HCT116 (cell line): Measurements from ENCODE around the gene SMIM8. TPM values are rescaled to one million over a fixed set of nuclear protein-coding genes. Genes with fewer than 3 reads are reported as not detected.
"Not testable (repeated sequence)": the region's sequence is repeated elsewhere in the genome, so short reads cannot be mapped to it uniquely, and the experiment has no call there.

ENCODE experiments used
- ATAC-seq: fragments of 200-7000 bp; cut with Tn5 transposase; 2 replicates; pipeline ENCODE4 v1.9.1; 2020; ENCODE audit warnings: mild to moderate bottlenecking, moderate library complexity
- BruUV-seq: library from RNA; stranded (reverse); fragments of 400-500 nt; replicated peaks from 2 replicates; lab custom pipeline; 2021; lab: Mats Ljungman, UMichigan
- CTCF ChIA-PET: fragments of 300-600 bp; sonication (Branson Sonifier 250); formaldehyde crosslinking; loops from one replicate; lab custom pipeline; 2021; ENCODE audit warnings: antibody characterized with exemption; lab: Charles Lee
- POLR2A ChIA-PET: fragments of 300-600, 350-600 bp; sonication (Branson Sonifier 250); formaldehyde crosslinking; loops from one replicate; lab custom pipeline; 2021; ENCODE audit warnings: antibody characterized with exemption; lab: Charles Lee
- RAD21 ChIA-PET, 2 experiments: fragments of 300-600 bp; sonication (Branson Sonifier 250); formaldehyde crosslinking; loops; one replicate each; lab custom pipeline; 2023; ENCODE audit warnings: low total read pairs in 2 of 2; ENCODE audit not compliant: uncharacterized antibody in 2 of 2, unreplicated experiment in 2 of 2, low non-redundant PET in 1 of 2; lab: Charles Lee
- DNase-seq: peaks from one replicate; pipeline ENCODE4 v3.0.0-alpha.2; 2010; ENCODE audit warnings: low read depth, low spot score
- H2AFZ ChIP-seq: fragments of 200-600 bp; shearing (Covaris generic), sonication (generic); 2 replicates; pipeline ENCODE4 v1.6.1; 2017; ENCODE audit warnings: low read depth, mixed run types, mixed read lengths, antibody characterized with exemption, low read length; ENCODE audit not compliant: poor library complexity, severe bottlenecking
- H3K27ac ChIP-seq: 2 replicates; pipeline ENCODE4 v1.5.1; 2012; ENCODE audit warnings: low read depth, low read length
- H3K27me3 ChIP-seq: fragments of 200-600 bp; sonication (generic); 2 replicates; pipeline ENCODE4 v1.6.1; 2016; ENCODE audit warnings: mixed run types, low read length, mixed read lengths; ENCODE audit not compliant: insufficient read depth
- H3K36me3 ChIP-seq, 2 experiments: fragments of 200-500 bp in 1 of 2; fragments of 200-600 bp in 1 of 2; sonication (Bioruptor generic) in 1 of 2; sonication (generic) in 1 of 2; 2 replicates each; pipeline versions ENCODE4 v1.5.1 to v1.6.1; 2014 to 2016; ENCODE audit warnings: low read length in 2 of 2, inconsistent platforms in 1 of 2, mixed read lengths in 1 of 2, mixed run types in 1 of 2; ENCODE audit not compliant: insufficient read depth in 2 of 2, control insufficient read depth in 1 of 2
- H3K4me1 ChIP-seq, 2 experiments: fragments of 200-600 bp in 1 of 2; sonication (generic) in 1 of 2; 2 replicates each; pipeline versions ENCODE4 v1.5.1 to v1.6.1; 2012 to 2017; ENCODE audit warnings: low read length in 2 of 2, inconsistent platforms in 1 of 2, mild to moderate bottlenecking in 1 of 2, mixed read lengths in 1 of 2, mixed run types in 1 of 2, moderate library complexity in 1 of 2; ENCODE audit not compliant: insufficient read depth in 2 of 2, control insufficient read depth in 1 of 2
- H3K4me2 ChIP-seq: fragments of 200-600 bp; sonication (generic); 2 replicates; pipeline ENCODE4 v1.6.1; 2017; ENCODE audit warnings: mixed run types, low read length, mixed read lengths
- H3K4me3 ChIP-seq, 2 experiments: fragments of 200-600 bp in 1 of 2; sonication (generic) in 1 of 2; replicated peaks in 1 of 2; 2 replicates each; pipeline ENCODE4 v1.5.1; 2011 to 2016; ENCODE audit warnings: low read length in 2 of 2, control low read depth in 1 of 2, low read depth in 1 of 2, mild to moderate bottlenecking in 1 of 2, mixed read lengths in 1 of 2, mixed run types in 1 of 2
- H3K79me2 ChIP-seq: fragments of 200-600 bp; sonication (generic); 2 replicates; pipeline ENCODE4 v1.6.1; 2017; ENCODE audit warnings: mild to moderate bottlenecking, mixed run types, low read length, moderate library complexity, mixed read lengths; ENCODE audit not compliant: insufficient read depth
- H3K9ac ChIP-seq: fragments of 200-600 bp; sonication (generic); 2 replicates; pipeline ENCODE4 v1.6.1; 2016; ENCODE audit warnings: low read length, mixed read lengths
- H3K9me2 ChIP-seq: fragments of 200-600 bp; sonication (generic), shearing (Covaris generic); 2 replicates; pipeline ENCODE4 v1.6.1; 2017; ENCODE audit warnings: mixed run types, mild to moderate bottlenecking, moderate library complexity; ENCODE audit not compliant: insufficient read depth
- H3K9me3 ChIP-seq, 2 experiments: fragments of 200-500 bp in 1 of 2; fragments of 200-600 bp in 1 of 2; sonication (Bioruptor generic) in 1 of 2; sonication (generic) in 1 of 2; 2 replicates each; pipeline ENCODE4 v1.6.1; 2014 to 2017; ENCODE audit warnings: low read length in 2 of 2, mixed read lengths in 2 of 2, inconsistent platforms in 1 of 2, low read depth in 1 of 2, mild to moderate bottlenecking in 1 of 2, mixed run types in 1 of 2, moderate library complexity in 1 of 2; ENCODE audit not compliant: control insufficient read depth in 1 of 2, insufficient read depth in 1 of 2
- H4K20me1 ChIP-seq: fragments of 200-600 bp; sonication (generic), shearing (Covaris generic); 2 replicates; pipeline ENCODE4 v1.6.1; 2017; ENCODE audit warnings: mixed run types, mild to moderate bottlenecking, moderate library complexity; ENCODE audit not compliant: insufficient read depth
- CBX3 ChIP-seq: IDR thresholded peaks from 2 replicates; pipeline ENCODE4 v1.6.1; 2012; ENCODE audit warnings: low read depth
- EZH2phosphoT487 ChIP-seq: fragments of 200-600 bp; IDR thresholded peaks from 2 replicates; pipeline ENCODE4 v1.6.1; 2018; ENCODE audit warnings: antibody characterized with exemption, borderline replicate concordance
- JUND ChIP-seq: IDR thresholded peaks from 2 replicates; pipeline ENCODE4 v1.6.1; 2012
- SRF ChIP-seq: IDR thresholded peaks from 2 replicates; pipeline ENCODE4 v1.6.1; 2012; ENCODE audit warnings: low read depth
- TCF7L2 ChIP-seq: IDR thresholded peaks from 2 replicates; pipeline ENCODE4 v1.7.0; 2011; ENCODE audit warnings: borderline replicate concordance, inconsistent platforms; ENCODE audit not compliant: insufficient read depth, insufficient read length; ENCODE audit errors: extremely low read depth
- ZFX ChIP-seq: fragments of 450-650 bp; IDR thresholded peaks from 2 replicates; pipeline ENCODE4 v1.6.1; 2017
- intact Hi-C: fragments of 100-400 bp; cut with micrococcal nuclease; formaldehyde crosslinking; loops from 2 replicates; pipeline ENCODE4 v1.10.0; 2022
- total RNA-seq: library from RNA; stranded (reverse); gene quantifications from one replicate; pipeline ENCODE4 v1.2.1, GENCODE V29; 2021; ENCODE audit not compliant: unreplicated experiment
- TF ChIP-seq, protein P1 (sequence below): IDR thresholded peaks from 2 replicates; pipeline ENCODE4 v1.6.1; 2012
- TF ChIP-seq, protein P2 (sequence below): IDR thresholded peaks from 2 replicates; pipeline ENCODE4 v1.6.1; 2012

SMIM8 gene
- total RNA-seq, 1 experiment from 2014 or later = 8.0 TPM

DNA sequence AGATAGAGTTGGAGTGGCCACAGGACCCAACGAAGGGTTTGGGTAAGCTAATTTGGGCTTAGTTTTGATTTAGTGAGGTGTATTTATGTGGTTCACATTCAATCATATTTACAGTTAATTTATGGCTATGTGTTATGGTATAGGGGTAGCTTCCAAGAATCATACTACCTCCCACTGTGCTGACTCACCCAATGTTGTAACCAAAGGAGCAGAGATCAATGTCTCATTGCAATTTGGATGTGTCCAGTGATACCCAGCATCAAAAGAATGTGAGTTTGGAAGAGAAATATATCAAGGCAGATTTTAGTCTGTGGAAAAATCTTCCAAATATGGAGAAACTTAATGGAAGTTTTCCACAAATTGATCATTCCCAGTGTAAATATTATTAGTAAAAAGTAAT is 25.3 kb upstream of the SMIM8 start:
- no peaks in the 10 kb centered on the region for H3K9me3 ChIP-seq
- 0 out of 2 replicates have a peak, but pooled peaks cover 6% of the 10 kb centered on the region for H3K27me3 ChIP-seq
- RAD21 ChIA-PET = no interaction called here
- no peak overlapping the region for H3K9ac ChIP-seq
- POLR2A ChIA-PET = no interaction called here
- no TSS peak for BruUV-seq
- H2AFZ ChIP-seq = no peak overlapping the region
- H3K79me2 ChIP-seq = no peaks in the 10 kb centered on the region
- no peak overlapping the region for H3K4me2 ChIP-seq
- no peak overlapping the region for H3K4me3 ChIP-seq
- no peaks in the 10 kb centered on the region for H3K36me3 ChIP-seq
- no peak for ATAC-seq
- H3K9me2 ChIP-seq = no peaks in the 10 kb centered on the region
- H3K4me1 ChIP-seq = no peaks in the 10 kb centered on the region
- CTCF ChIA-PET = no interaction called here
- TF ChIP-seq ZFX (no peak), EZH2phosphoT487 (no peak), SRF (no peak), TCF7L2 (no peak), JUND (no peak), CBX3 (no peak)
- TF ChIP-seq, protein P1, sequence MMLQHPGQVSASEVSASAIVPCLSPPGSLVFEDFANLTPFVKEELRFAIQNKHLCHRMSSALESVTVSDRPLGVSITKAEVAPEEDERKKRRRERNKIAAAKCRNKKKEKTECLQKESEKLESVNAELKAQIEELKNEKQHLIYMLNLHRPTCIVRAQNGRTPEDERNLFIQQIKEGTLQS = no peak
- TF ChIP-seq, protein P2, sequence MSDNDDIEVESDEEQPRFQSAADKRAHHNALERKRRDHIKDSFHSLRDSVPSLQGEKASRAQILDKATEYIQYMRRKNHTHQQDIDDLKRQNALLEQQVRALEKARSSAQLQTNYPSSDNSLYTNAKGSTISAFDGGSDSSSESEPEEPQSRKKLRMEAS = no peak
- intact Hi-C loops = no loop called here
- DNase-seq = no peak
- H4K20me1 ChIP-seq = no peaks in the 10 kb centered on the region
- no peak overlapping the region for H3K27ac ChIP-seq

DNA sequence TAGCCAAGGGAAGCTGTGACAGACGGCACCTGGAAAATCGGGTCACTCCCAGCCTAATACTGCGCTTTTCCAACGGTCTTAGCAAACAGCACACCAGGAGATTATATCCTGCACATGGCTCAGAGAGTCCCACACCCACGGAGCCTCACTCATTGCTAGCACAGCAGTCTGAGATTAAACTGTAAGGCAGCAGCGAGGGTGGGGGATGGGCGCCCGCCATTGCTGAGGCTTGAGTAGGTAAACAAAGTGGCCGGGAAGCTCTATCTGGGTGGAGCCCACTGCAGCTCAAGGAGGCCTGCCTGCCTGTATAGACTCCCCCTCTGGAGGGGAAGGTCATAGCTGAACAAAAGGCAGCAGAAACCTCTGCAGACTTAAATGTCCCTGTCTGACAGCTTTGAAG is 21.1 kb upstream of the SMIM8 start:
- RAD21 ChIA-PET, H3K79me2 ChIP-seq, H3K36me3 ChIP-seq, H3K9me2 ChIP-seq, POLR2A ChIA-PET, H3K27ac ChIP-seq, CTCF ChIA-PET, H3K9me3 ChIP-seq, H3K4me2 ChIP-seq, H4K20me1 ChIP-seq, DNase-seq, ATAC-seq, H2AFZ ChIP-seq, H3K4me1 ChIP-seq, H3K27me3 ChIP-seq, H3K9ac ChIP-seq, H3K4me3 ChIP-seq, intact Hi-C loops, BruUV-seq: not testable (repeated sequence)
